GM12875 (cell line): ENCODE data around the gene LRCH1.

ENCODE experiments used
- H3K4me3 ChIP-seq: one replicate; pipeline ENCODE4 v1.5.1; 2011; ENCODE audit warnings: low read depth, low read length, control low read depth
- CTCF ChIP-seq: IDR thresholded peaks from 2 replicates; pipeline ENCODE4 v1.5.1; 2011; ENCODE audit warnings: low read depth, mild to moderate bottlenecking, control low read depth, inconsistent platforms, low read length, moderate library complexity, borderline replicate concordance; ENCODE audit not compliant: insufficient read depth

The LRCH1 gene

DNA sequence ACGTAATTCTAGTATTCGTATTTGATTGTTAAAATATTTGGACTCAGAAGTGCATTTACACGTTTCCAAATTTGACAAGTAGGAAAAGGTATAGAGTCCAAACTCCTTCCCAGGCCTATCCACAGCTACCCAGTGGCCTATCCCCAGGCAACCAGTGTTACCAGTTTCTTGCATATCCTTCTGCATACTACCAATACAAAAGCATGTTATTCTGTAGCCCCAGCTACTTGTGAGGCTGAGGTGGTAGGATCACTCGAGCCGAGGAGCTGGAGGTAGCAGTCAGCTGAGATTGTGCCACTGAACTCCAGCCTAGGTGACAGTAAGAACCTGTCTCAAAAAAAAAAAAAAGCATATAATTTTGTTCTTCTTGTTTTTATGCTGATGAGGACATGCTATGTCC, 67.1 kb downstream of the LRCH1 start:
- H3K4me3 ChIP-seq: no peak overlapping the region
- no peak for TF ChIP-seq CTCF

- H3K4me3 ChIP-seq: no peak overlapping the region
- TF ChIP-seq CTCF: no peak
Measured at GRCh38 chr13:46620471-46620870, 67.5 kb downstream of the LRCH1 start.

GRCh38 chr13:46621133-46621532, 68.2 kb downstream of the LRCH1 start:
- H3K4me3 ChIP-seq: no peak overlapping the region
- no peak for TF ChIP-seq CTCF

DNA sequence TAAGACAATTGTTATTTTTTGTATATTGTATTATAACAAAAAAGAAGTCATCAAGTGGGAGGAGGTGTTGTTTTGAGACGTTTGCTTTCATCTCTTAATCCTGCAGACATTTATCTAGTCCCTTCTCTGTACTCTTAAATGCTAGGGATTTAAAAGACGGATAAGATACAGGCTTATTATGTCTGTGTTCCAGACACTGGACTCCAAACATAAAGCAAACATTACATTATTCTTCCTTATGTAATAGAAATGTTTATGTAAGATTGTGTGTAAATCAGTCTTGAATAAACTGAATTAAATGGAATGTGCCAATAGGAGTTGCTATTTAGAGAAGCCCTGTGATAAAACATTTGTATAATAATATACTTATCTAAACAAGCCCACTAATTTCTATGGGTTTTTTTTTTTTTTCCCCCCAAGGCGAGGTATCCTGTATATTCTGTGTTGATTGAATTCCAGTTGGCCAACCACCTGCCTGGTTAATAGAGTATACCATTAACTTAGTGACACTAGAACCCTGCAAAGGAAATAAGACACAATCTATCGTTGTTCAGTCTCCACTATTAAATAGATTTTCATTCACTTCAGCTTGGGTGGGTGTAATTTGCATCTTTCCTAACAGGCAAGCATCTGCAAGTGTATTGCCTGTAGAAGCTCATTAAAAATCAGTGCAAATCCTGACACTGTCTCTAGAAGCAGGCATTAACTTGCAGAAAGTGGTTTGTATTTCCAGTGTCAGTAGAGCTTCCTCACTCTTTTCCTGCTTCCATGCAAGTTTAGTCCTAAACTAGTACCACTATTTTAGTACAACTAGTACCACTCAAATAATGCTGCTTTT, 69.0 kb downstream of the LRCH1 start:
- no peak for TF ChIP-seq CTCF
- H3K4me3 ChIP-seq: no peak overlapping the region

DNA sequence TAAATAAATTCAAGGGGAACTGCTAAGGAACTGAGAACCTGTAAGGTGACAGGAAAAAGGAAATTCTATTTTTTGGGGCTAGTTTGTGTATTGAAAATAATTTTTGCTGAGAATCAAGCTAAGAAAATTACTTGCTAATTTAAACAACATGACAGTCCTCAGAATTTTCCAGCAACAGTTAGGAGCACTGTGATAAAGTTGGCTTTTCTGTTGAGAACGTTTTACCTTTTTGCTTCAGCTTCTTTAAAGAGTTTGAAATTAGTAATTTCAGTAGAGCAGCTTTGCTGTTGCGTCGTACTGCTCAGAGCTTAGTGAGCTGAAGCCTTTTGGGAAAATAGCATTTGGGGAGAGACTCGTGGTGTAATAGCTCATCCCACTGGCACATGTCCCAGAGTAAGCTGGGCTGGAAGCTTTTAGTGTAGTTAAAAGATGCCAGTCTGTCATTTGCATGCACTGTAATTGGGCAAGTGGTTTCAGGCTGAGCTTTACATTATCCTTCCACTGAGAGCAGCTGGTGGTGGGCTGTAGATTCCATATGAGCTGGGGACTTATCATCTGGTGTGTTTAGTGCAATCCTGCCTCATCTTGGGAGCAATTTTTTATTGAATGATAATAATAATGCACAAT, 69.8 kb downstream of the LRCH1 start:
- no peak overlapping the region for H3K4me3 ChIP-seq
- TF ChIP-seq CTCF: no peak

GRCh38 chr13:46624353-46624752, 71.4 kb downstream of the LRCH1 start:
- TF ChIP-seq CTCF: no peak

DNA sequence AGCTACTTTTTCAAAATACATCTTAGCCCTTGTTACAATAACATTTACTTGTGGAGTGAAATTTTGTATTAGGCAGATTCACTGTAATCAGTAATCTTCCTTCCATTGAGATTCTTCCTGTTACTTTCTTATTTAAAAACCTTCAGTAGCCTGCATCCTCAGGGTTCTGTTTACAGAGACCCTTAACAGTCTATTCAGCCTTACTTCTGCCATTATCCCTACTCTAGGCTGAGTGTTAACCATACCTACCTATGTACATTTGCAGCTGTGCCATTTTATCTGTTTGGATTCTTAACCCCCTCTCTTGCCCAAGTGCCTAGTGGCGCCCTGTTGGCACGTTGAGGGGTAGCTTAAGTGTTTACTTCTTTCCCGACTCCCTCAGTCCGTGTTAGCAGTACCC, 71.9 kb downstream of the LRCH1 start:
- H3K4me3 ChIP-seq: no peak overlapping the region
- no peak for TF ChIP-seq CTCF

More at GRCh38 chr13:46624353-46624752, 71.4 kb downstream of the LRCH1 start:
- H3K4me3 ChIP-seq: no peak overlapping the region
